Kidney capillary endothelial cell (primary cell): ENCODE results near the gene ARHGAP35.
"Not testable (repeated sequence)": the region's sequence is repeated elsewhere in the genome, so short reads cannot be mapped to it uniquely, and the experiment has no call there.

ENCODE experiments used
- DNase-seq: peaks from one replicate; pipeline ENCODE4 v3.0.0-alpha.2; 2018; ENCODE audit warnings: low spot score

ARHGAP35 gene

DNA sequence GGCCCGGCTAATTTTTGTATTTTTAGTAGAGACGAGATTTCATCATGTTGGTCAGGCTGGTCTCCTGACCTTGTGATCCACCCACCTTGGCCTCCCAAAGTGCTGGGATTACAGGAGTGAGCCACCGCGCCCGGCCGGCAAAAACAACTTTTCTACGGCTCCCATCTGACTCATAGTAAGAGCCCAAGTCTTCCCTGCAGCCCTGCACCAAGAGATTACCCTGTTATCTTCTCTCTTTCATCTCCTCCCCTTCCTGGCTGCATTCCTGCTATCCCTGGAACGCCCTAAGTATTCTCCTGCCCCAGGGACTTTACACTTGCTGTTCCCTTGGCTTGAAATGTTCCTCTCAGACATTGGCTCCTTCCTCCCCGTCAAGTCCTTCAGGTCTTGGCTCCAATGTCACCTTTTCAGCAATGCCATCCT, 16.7 kb upstream of the ARHGAP35 start:
- DNase-seq, result no peak

DNA sequence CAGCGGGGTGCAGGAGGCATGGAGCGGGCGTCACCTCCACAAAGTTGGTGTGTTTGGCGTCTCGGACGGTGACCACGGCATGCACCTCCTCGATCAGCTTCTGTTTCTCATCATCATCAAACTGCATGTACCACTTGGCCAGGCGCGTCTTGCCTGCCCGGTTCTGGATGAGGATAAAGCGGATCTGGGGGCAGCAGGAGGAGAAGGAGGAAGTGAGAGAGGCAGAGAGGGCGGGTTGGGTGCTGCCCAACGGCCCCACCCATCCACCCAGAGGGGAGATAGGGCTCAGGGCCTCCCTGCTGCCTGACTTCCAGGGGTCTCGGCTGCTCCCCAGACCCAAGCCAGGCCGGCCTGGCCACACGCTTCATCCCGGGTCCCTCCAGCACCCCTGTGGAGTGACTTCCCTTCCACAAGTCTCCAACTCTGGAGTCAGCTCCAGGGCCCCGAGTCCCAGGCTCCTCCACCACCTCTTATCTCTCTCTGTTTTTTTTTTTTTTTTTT, 14.8 kb upstream of the ARHGAP35 start:
- no peak for DNase-seq

DNA sequence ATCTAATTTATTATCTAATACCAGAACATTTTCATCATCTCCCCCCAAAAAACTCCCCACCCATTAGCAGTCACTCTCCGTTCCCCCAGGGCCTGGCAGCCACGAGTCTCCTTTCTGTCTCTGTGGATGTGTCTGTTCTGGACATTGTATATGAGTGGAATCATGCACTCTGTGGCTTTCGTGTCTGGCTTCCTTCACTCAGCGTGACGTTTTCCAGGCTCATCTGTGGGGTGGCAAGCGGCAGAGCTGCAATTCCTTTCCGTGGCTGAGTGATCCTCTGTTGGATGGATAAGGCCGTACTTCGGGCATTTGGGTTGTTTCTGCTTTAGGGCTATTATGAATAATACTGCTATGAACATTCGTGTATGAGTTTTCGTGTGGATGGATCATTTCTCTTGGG, 13.3 kb upstream of the ARHGAP35 start:
- DNase-seq, result no peak

DNA sequence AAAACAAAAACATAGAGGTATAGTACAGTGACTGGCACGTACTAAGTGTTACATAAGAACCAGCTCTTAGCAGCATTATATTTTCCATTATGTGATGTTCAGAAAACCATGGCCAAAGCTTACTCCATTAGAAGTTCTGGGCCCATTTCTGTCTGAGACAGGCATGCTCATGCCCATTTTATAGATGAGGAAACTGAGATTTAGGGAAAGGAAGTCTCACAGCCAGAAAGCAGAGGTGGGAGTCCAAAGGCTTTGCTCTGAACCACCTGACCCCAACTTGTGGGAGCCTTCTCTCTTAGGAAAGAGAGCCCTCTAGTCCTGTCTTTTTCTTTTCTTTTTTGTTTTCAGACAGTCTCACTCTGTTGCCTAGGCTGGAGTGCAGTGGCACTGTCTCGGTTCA, 12.4 kb upstream of the ARHGAP35 start:
- DNase-seq, result no peak

- DNase-seq, result no peak
Observed at GRCh38 chr19:46849610-46850009, 11.2 kb upstream of the ARHGAP35 start.

DNA sequence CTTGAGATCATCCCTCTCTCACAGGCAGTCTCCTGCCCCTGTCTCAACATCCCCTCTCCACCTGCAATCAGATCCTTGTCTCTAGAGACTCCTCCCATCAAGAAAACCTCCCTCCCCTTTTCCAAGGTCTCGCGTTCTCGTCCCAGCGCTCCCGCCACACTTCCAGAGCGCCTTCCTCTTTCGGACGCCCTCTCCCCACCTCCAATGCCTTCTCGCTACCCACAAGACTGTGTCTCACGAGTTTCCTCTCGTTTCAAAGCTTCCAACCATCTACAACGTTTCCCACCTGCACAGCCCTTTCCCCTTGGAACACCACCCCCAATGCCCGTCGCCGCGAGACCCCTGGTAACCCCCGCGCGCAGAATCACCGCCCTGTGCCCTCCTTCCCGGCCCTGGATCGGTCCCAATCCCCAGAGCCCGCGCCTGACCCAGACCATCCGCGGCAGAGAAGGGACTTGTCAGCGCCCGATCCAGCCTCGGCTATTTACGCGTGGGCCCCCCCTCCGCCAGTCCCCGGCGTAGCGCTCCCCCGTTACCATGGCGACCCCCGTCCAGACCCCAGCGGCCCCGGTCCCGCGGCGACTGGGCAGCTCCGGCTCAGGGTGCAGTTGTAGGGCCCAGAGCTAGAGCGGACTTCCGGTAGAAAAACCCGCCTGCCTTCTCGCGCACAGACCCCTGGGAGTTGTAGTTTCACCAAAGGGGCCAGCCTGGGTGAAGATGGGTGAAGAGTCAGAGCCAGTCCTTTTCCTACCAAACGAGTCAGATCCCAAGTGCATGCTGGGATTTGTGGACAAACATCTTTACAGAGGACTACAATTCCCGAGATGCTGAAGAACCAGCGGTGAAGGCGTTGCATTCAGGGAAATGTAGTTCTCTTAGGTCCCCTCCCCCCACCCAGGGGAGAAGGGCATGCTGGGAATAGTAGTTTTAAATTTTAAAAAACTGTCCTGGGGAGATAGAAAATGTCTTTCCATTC, 10.3 kb upstream of the ARHGAP35 start, which contains the start of gene AP2S1:
Gene AP2S1, minus strand, starts transcription at position 619 of the 976 bp plus-strand sequence. Its CDS starts 80 bp downstream, at position 539.
- DNase-seq, result peak; percentile 98

DNA sequence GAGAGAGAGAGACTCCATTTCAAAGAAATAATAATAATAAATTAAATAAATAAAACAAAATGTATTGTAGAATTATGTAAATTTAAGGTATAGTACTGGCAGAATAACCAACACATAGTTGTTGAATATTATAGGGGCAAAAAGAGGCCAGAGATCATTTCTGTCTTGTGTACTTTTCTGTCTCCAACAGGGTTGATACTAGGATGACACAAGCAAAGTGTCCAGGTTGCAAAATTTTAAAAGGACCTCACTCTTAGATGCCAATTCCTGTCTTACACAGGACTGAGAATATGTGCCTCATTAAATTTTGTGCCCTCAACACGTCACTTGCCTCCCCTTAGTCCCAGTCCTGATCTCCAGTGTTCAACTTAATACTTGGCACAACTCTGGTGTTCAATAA, 8.0 kb upstream of the ARHGAP35 start:
- no peak for DNase-seq

- not testable (repeated sequence) for DNase-seq
Observed at GRCh38 chr19:46854698-46855097, 6.1 kb upstream of the ARHGAP35 start.

GRCh38 chr19:46856062-46857022, 4.5 kb upstream of the ARHGAP35 start:
- DNase-seq, result peak; percentile 90

- no peak for DNase-seq
Observed at GRCh38 chr19:46859637-46860124, 1.1 kb upstream of the ARHGAP35 start.

DNA sequence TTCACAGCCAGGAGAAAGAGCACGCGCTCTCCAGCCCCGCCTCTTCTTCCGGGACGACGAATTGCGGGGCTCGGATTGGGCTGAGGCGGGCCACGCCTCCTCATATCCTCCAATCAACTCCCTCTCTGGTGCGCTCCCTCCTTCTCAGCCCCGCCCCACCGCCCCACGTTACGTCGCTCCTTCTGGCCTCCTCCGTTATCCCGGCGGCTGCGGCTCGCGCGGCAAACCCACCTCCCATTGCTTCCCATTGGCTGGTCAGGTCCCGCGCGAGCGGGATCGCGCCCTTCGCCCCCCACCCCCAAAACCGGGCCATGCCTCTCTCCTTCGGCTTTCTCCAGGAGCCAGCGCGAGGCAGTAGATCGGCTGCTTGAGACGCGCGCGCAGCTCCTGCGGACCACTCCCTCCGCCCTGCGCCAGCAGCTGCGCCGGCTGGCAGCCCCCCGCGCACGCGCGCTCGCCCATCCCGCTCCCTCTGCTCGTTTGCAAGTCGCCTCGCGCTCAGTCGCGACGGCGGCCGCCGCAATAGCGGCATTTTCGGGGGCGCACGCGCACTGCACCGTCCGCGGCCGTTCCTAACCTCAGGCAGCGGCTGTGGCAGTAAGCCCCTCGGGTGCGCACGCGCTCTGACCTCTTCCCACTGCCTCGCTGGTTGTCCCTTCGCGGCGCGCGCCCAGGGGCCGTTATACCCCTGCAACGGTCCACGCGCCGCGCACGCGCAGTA, 512 bp upstream of the ARHGAP35 start:
- DNase-seq, result peak; percentile 97

DNA sequence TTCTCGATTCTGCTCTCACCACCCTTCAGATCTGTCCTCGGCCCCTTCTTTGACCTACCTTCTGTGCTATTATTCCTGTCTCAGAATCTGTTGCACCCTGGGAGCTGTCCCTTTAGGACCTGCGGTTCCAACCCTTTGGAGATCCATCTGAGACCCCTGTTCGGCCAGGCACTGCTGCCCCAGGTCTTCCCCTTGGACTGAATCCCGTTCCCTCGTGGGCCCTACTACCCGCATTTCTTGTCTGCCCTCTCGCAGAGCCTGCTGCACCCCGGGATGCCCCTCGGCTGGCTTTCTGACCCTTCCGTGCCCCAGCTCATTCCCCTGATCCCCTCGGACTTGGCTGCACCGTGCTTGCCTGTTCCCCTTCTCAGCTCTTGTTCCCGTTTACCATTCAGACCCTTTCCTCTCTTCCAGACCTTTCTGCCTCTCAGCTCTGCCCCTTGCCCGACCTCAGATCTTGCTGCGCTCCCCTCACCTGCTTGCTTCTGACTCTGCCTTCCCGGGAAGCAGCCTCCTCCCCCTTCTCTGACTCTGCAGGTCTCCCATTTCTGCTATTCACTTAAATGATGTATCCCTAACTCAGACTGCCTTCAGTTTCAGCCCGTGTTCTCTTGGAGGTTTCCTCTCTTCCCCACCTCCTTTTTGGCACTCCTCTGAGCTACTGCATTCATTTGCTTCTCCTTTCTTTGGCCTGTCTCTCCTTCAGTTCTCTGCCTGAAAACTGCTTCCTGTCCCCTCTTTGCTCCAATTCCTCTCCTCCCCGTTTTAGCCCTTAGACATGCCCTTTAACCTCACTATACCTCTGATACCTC, 1.1 kb downstream of the ARHGAP35 start:
- no peak for DNase-seq

- no peak for DNase-seq
Observed at GRCh38 chr19:46862503-46862834, 1.7 kb downstream of the ARHGAP35 start.

DNA sequence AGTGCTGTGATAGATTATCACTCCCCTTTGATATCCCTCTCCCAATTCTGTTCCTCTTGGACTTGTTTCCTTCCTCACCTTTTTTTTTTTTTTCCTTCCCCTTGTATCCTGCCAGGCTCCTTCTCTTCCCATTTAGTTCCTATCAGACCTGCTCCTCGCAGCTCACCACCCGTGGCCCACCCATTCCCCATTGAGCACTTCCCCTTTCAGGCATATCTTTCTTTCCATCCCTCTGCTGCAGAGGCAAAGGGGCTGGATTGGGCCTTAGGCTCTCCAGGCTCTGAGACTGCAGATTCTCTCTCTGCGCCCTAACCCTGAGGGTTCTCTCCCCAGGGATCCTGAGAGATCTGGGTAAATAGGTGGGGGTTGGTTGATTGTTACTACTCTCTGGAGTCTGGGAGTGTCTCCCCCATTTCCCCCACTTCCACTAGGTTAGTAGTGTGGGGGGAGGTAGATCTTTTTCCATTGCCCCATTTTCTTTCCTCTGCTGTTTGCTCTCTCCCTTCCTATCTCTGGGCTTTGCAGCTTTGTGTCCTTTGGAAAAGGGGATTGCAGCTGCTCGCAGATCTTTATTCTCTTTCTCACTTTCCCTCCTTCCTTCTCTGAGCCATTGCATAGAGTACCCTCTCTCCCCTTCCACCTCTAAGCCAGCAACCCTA, 2.3 kb downstream of the ARHGAP35 start:
- DNase-seq, result no peak

- no peak for DNase-seq
Observed at GRCh38 chr19:46863818-46864629, 3.2 kb downstream of the ARHGAP35 start.

- no peak for DNase-seq
Observed at GRCh38 chr19:46866407-46867136, 5.8 kb downstream of the ARHGAP35 start.

DNA sequence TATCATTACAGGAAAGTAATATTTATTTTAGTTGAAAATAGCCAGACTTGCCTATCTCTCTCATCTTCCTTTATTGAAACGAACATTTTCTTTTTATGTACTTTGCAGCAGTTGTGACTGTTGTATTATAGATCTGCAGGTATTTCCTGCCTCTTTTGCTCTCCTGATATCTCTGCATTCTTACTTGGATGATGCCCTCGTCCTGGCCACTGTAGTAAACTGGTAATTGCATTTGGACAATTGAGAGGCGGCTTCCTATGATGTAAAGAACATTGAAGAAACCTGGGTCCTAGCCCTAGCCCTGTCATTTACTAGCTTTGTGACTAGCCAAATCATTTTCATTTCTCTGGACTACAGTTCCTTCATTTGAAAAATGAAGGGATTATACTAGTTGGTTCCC, 6.4 kb downstream of the ARHGAP35 start:
- DNase-seq, result no peak

- DNase-seq, result no peak
Observed at GRCh38 chr19:46868025-46868802, 7.4 kb downstream of the ARHGAP35 start.
